Panc1 (cell line): ENCODE data around the gene LONRF2. TPM values are rescaled to one million over a fixed set of nuclear protein-coding genes. Genes with fewer than 3 reads are reported as not detected.

Experiments
- ATAC-seq: fragments of 200-7000 bp; cut with Tn5 transposase; 2 replicates; pipeline ENCODE4 v1.9.1; 2020; ENCODE audit warnings: mild to moderate bottlenecking, moderate library complexity
- BruUV-seq: library from RNA; stranded (reverse); fragments of 400-500 nt; replicated peaks from 2 replicates; lab custom pipeline; 2021; lab: Mats Ljungman, UMichigan
- CTCF ChIA-PET: fragments of 300-600 bp; sonication (Branson Sonifier 250); formaldehyde crosslinking; loops from one replicate; lab custom pipeline; 2022; ENCODE audit warnings: antibody characterized with exemption; lab: Charles Lee
- POLR2A ChIA-PET: fragments of 300-600 bp; sonication (Branson Sonifier 250); formaldehyde crosslinking; loops from one replicate; lab custom pipeline; 2022; ENCODE audit warnings: antibody characterized with exemption; lab: Charles Lee
- DNase-seq: peaks from one replicate; pipeline ENCODE4 v3.0.0-alpha.2; 2010; ENCODE audit warnings: low read depth, low spot score
- H3K27ac ChIP-seq: 2 replicates; pipeline ENCODE4 v1.5.1; 2011; ENCODE audit warnings: mild to moderate bottlenecking, low read length, inconsistent platforms
- H3K27me3 ChIP-seq: fragments of 200-500 bp; sonication (Bioruptor generic); 2 replicates; pipeline ENCODE4 v1.6.0; 2014; ENCODE audit warnings: low read length, inconsistent platforms; ENCODE audit not compliant: control insufficient read depth, insufficient read depth
- H3K36me3 ChIP-seq: fragments of 200-500 bp; sonication (Bioruptor generic); 2 replicates; pipeline ENCODE4 v1.5.1; 2014; ENCODE audit warnings: inconsistent platforms, mild to moderate bottlenecking, low read length, moderate library complexity; ENCODE audit not compliant: control insufficient read depth, insufficient read depth
- H3K4me1 ChIP-seq: 2 replicates; pipeline ENCODE4 v1.5.1; 2011; ENCODE audit warnings: inconsistent platforms, mild to moderate bottlenecking, low read length, moderate library complexity; ENCODE audit not compliant: control insufficient read depth, insufficient read depth
- H3K4me3 ChIP-seq, 2 experiments: 2 replicates each; pipeline ENCODE4 v1.5.1; 2011 to 2012; ENCODE audit warnings: low read depth in 2 of 2, low read length in 2 of 2, mild to moderate bottlenecking in 2 of 2, inconsistent platforms in 1 of 2, moderate library complexity in 1 of 2
- H3K9me3 ChIP-seq: fragments of 200-500 bp; sonication (Bioruptor generic); 2 replicates; pipeline ENCODE4 v1.5.1; 2014; ENCODE audit warnings: low read depth, mild to moderate bottlenecking, inconsistent platforms, low read length, moderate library complexity; ENCODE audit not compliant: control insufficient read depth, insufficient read depth
- CTCF ChIP-seq: fragments of 450-650 bp; IDR thresholded peaks from 2 replicates; pipeline ENCODE4 v1.5.1; 2017; ENCODE audit warnings: mild to moderate bottlenecking
- POLR2AphosphoS5 ChIP-seq: IDR thresholded peaks from 2 replicates; pipeline ENCODE4 v1.6.1; 2012; ENCODE audit warnings: mild to moderate bottlenecking, low read depth, low read length, moderate library complexity
- SIN3A ChIP-seq: IDR thresholded peaks from 2 replicates; pipeline ENCODE4 v1.6.1; 2012; ENCODE audit warnings: low read depth, mild to moderate bottlenecking, low read length, moderate library complexity, borderline replicate concordance; ENCODE audit not compliant: insufficient read depth
- TCF7L2 ChIP-seq: IDR thresholded peaks from 2 replicates; pipeline ENCODE4 v1.6.1; 2011; ENCODE audit warnings: mild to moderate bottlenecking, low read depth, low read length, inconsistent platforms
- in situ Hi-C: cut with HindIII; loops from 2 replicates; pipeline ENCODE4 v1.10.0; 2016; ENCODE audit warnings: low sequenced_read_pairs, low pct_unique_long_range_greater_than_20kb
- intact Hi-C: fragments of 100-400 bp; cut with micrococcal nuclease; formaldehyde crosslinking; loops from one replicate; pipeline ENCODE4 v1.10.0; 2022; ENCODE audit not compliant: unreplicated experiment
- total RNA-seq: library from RNA; stranded (reverse); gene quantifications from one replicate; pipeline ENCODE4 v1.2.1, GENCODE V29; 2021; ENCODE audit not compliant: unreplicated experiment
- TF ChIP-seq, protein P1 (sequence below), 2 experiments: IDR thresholded peaks; 2 replicates each; pipeline ENCODE4 v1.6.1; 2011 to 2012; ENCODE audit warnings: low read depth in 2 of 2, control low read depth in 1 of 2, low read length in 1 of 2, mild to moderate bottlenecking in 1 of 2, moderate library complexity in 1 of 2; ENCODE audit not compliant: insufficient read depth in 1 of 2

LONRF2 gene
- total RNA-seq, 1 experiment from 2014 or later, result 12.9 TPM

GRCh38 chr2:100278986-100279385, 43.3 kb downstream of the LONRF2 start:
- POLR2A ChIA-PET, result no interaction called here
- no peaks in the 10 kb centered on the region for H3K9me3 ChIP-seq
- TF ChIP-seq CTCF, result no peak
- in situ Hi-C loops (no loop called here), intact Hi-C loops (no loop called here)
- no peak overlapping the region for H3K27ac ChIP-seq
- DNase-seq (no peak), ATAC-seq (no peak)
- no peaks in the 10 kb centered on the region for H3K4me1 ChIP-seq
- no peaks in the 10 kb centered on the region for H3K36me3 ChIP-seq
- BruUV-seq, result TSS peak; percentile 18
- no peaks in the 10 kb centered on the region for H3K27me3 ChIP-seq
- no peak overlapping the region for H3K4me3 ChIP-seq
- CTCF ChIA-PET, result no interaction called here

DNA sequence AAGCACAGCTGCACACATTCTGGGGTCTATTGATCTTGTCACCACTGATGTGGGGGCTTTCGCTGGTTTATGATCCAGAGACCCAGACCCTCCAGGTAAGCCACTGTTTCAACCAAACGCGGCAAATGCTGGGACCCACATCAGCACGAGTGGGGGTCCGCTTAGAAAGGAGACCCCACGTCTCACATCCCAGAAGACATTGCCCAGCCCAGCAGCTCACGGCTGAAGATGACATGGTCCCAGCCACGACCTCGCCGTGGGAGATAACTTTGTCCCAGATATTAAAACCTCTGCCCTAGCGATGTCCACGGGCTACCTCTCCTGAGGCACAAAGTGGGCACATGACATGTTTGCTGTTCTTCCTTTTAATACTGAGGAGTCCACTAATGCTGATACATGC, 43.8 kb downstream of the LONRF2 start:
- Histone ChIP-seq H3K4me3 (no peak overlapping the region), H3K27ac (no peak overlapping the region), H3K4me1 (no peaks in the 10 kb centered on the region), H3K9me3 (no peaks in the 10 kb centered on the region), H3K27me3 (no peaks in the 10 kb centered on the region), H3K36me3 (no peaks in the 10 kb centered on the region)
- ATAC-seq, result no peak
- CTCF ChIA-PET, result no interaction called here
- TF ChIP-seq CTCF, result no peak
- no peak for TF ChIP-seq POLR2AphosphoS5
- no peak for TF ChIP-seq TCF7L2
- TF ChIP-seq, protein P1, sequence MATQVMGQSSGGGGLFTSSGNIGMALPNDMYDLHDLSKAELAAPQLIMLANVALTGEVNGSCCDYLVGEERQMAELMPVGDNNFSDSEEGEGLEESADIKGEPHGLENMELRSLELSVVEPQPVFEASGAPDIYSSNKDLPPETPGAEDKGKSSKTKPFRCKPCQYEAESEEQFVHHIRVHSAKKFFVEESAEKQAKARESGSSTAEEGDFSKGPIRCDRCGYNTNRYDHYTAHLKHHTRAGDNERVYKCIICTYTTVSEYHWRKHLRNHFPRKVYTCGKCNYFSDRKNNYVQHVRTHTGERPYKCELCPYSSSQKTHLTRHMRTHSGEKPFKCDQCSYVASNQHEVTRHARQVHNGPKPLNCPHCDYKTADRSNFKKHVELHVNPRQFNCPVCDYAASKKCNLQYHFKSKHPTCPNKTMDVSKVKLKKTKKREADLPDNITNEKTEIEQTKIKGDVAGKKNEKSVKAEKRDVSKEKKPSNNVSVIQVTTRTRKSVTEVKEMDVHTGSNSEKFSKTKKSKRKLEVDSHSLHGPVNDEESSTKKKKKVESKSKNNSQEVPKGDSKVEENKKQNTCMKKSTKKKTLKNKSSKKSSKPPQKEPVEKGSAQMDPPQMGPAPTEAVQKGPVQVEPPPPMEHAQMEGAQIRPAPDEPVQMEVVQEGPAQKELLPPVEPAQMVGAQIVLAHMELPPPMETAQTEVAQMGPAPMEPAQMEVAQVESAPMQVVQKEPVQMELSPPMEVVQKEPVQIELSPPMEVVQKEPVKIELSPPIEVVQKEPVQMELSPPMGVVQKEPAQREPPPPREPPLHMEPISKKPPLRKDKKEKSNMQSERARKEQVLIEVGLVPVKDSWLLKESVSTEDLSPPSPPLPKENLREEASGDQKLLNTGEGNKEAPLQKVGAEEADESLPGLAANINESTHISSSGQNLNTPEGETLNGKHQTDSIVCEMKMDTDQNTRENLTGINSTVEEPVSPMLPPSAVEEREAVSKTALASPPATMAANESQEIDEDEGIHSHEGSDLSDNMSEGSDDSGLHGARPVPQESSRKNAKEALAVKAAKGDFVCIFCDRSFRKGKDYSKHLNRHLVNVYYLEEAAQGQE (IDR thresholded peaks at IDR 0.05; ENCODE audit: insufficient read depth in 1 of 2, low read depth in 2 of 2, low read length in 1 of 2), result no peak
- no peak for TF ChIP-seq SIN3A
- in situ Hi-C loops, result no loop called here
- intact Hi-C loops, result no loop called here
- no peak for DNase-seq
- POLR2A ChIA-PET, result interaction anchor here (0.6 kb wide), 1 partner anchor 892 kb away, joined by 11 read pairs; no protein-coding TSS in a partner anchor
- BruUV-seq, result no TSS peak
